Nephron (organoid): Measurements from ENCODE around the gene CAPN12.

ENCODE experiments used
- H3K27ac Mint-ChIP-seq, 3 experiments: 2 replicates each; pipeline ENCODE4 v1.8.0; 2020; ENCODE audit warnings: mixed read lengths in 3 of 3, mild to moderate bottlenecking in 2 of 3, moderate library complexity in 1 of 3
- H3K27me3 Mint-ChIP-seq: 2 replicates; pipeline ENCODE4 v1.8.0; 2021; ENCODE audit warnings: low read depth, mild to moderate bottlenecking, moderate library complexity, mixed read lengths
- H3K36me3 Mint-ChIP-seq: 2 replicates; pipeline ENCODE4 v1.8.0; 2020; ENCODE audit warnings: low read depth, mixed read lengths
- H3K4me1 Mint-ChIP-seq: 2 replicates; pipeline ENCODE4 v1.8.0; 2020; ENCODE audit warnings: mixed read lengths
- H3K4me3 Mint-ChIP-seq, 3 experiments: 2 replicates each; pipeline ENCODE4 v1.8.0; 2020; ENCODE audit warnings: mild to moderate bottlenecking in 3 of 3, mixed read lengths in 3 of 3, moderate library complexity in 2 of 3
- H3K9me3 Mint-ChIP-seq: 2 replicates; pipeline ENCODE4 v1.8.0; 2020; ENCODE audit warnings: mixed read lengths
- CTCF ChIP-seq, 3 experiments: fragments of 200-600 bp; sonication (generic); IDR thresholded peaks; one replicate each; pipeline ENCODE4 v1.5.0; 2021; ENCODE audit warnings: antibody characterized with exemption in 3 of 3; ENCODE audit not compliant: unreplicated experiment in 3 of 3

CAPN12 gene

DNA sequence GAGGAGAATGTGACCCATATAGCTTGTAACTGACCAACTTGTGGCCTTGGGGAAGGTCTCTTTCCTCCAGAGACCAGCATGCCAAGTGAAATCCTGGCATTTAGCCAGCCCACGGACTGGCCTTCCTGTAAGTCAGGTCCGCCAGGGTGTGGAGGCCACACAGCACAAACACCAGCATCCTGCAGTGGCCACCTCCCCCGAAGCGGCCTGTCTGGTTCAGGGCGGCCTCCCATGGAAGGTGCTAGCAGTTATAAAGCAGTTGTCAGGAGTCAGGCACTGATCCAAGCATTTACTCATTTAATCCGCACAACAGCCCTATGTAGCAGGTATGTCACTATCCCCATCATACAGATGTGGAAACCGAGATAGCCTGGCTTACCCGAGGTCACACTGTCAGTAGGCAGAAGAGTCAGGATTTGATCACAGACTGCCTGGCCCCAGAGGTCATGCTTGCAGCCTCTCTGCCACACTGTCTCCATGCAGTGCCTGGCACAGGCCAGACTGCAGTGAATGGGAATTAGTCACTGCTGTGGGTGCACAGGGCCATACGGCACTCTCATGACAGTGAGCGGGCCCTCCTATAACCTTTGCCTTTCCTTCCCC is 36.7 kb downstream of the CAPN12 start:
- no peak for TF ChIP-seq CTCF (IDR thresholded peaks at IDR 0.05; ENCODE audit: unreplicated experiment in 3 of 3)
- Mint-ChIP-seq H3K4me1 (peaks cover 5% of the 10 kb centered on the region), H3K36me3 (peaks cover 53% of the 10 kb centered on the region), H3K27me3 (peaks cover 4% of the 10 kb centered on the region), H3K4me3 (no peak overlapping the region), H3K27ac (no peak overlapping the region), H3K9me3 (no peaks in the 10 kb centered on the region)

DNA sequence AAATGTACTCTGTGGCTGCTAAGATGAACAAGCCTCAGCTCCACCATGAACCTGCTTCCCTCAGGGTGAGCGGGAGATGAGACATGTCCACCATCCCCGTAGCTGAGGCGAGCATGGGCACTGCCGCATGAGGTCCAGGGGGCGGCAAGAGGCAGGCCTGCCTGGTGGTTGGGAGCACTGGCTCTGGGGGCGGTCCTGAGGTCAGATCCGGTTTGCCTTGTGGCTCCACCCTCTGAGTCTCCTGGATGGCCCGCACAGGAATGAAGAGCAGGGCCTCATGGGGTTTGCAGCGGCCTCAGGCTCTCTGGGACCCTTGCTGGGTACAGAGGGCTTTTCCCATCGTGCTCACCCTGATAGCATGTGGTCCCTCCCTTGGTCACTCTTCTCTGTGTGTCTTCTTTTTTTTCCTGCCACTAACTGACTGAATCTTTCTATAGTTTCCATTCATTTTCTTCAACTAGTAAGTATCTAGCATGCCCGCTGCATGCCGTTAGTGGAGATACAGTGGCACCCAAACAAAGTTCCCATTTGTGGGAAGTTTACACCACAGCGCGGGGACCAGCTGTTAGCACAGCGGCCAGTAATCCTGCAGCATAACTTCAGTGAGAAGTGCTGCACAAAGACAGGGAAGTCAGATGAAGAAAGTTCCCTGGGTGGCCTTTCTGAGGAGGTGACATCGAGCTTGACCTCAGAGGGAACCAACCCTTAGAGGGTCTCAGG is 37.3 kb downstream of the CAPN12 start:
- Mint-ChIP-seq H3K4me3 (no peak overlapping the region), H3K36me3 (peaks cover 52% of the 10 kb centered on the region), H3K27ac (peak overlapping the region in 1 of 3 experiments; percentile 69), H3K9me3 (no peaks in the 10 kb centered on the region), H3K27me3 (peaks cover 4% of the 10 kb centered on the region), H3K4me1 (peaks cover 5% of the 10 kb centered on the region)
- TF ChIP-seq CTCF (IDR thresholded peaks at IDR 0.05; ENCODE audit: unreplicated experiment in 3 of 3) = no peak

DNA sequence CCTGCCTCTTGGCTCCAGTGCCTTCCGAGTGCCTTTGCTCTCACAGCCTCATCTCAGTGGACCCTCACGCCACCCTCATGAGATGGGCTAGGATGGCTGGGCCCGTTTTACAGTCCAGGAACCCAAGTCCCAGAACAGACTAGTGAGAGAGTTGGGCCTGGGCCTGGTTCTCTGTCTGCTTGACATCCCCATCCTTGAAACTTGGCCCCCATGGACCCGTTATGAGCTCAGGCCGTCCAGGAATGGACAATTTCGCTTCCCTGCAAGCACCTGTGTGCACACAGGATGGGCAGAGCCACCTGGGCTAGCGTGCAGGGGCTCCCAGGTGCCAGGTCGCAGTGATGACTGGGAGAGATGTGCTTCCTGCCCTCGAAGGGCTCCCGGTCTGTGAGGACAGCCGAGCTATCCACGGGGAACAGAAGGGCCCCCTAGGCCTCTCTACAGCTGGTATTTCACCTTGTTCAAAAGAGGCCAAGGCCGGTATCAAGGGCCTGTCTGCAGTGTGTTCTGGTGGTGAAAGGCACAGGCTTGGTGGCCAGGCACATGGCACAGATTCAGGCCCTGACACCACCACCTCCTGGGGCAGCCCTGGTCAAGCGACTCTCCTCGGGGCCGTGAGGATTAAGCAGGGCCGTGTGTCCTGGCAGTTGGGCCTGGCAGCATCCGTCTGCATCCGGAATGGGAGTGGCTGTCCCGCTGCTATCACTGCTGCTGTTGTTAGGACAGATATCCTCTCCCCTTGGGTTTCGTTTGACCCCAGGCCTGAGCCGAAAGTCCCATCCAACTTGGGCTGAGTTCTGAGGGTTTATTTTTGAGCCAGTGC is 38.9 kb downstream of the CAPN12 start:
- TF ChIP-seq CTCF (IDR thresholded peaks at IDR 0.05; ENCODE audit: unreplicated experiment in 3 of 3) = no peak
- peaks cover 7% of the 10 kb centered on the region for H3K4me1 Mint-ChIP-seq

DNA sequence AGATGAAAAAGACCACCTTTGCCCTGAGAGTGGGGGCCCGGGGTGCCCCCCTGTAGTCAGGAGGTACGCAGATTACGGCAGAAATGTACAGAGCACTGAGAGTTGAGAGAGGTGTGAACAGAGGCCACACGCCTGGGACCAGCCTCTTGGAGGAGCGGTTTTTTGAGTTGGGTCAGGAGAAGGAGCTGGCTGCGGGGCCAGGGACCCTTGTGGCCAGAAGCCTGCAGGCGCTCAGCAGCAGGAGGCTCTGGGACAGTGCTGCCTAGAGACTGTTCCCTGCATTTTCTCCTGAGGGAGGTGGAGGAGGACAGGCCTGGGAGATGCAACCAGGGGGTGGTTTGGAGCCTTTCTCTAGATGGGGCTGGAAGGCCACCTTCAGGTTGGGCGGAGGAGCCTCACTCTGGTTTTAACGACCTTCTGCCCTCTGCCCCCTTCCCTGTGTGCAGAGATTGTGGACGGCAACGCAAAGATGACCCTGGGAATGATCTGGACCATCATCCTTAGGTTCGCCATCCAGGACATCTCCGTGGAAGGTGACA is 39.7 kb downstream of the CAPN12 start:
- no peak overlapping the region for H3K27ac Mint-ChIP-seq
- H3K9me3 Mint-ChIP-seq = no peaks in the 10 kb centered on the region
- peaks cover 4% of the 10 kb centered on the region for H3K27me3 Mint-ChIP-seq
- peaks cover 12% of the 10 kb centered on the region for H3K4me1 Mint-ChIP-seq
- peaks cover 48% of the 10 kb centered on the region for H3K36me3 Mint-ChIP-seq
- H3K4me3 Mint-ChIP-seq = no peak overlapping the region
- TF ChIP-seq CTCF (IDR thresholded peaks at IDR 0.05; ENCODE audit: unreplicated experiment in 3 of 3) = no peak

More for the DNA sequence above, 38.9 kb downstream of the CAPN12 start:
- peaks cover 4% of the 10 kb centered on the region for H3K27me3 Mint-ChIP-seq
- H3K4me3 Mint-ChIP-seq = no peak overlapping the region
- no peaks in the 10 kb centered on the region for H3K9me3 Mint-ChIP-seq
- no peak overlapping the region for H3K27ac Mint-ChIP-seq
- peaks cover 50% of the 10 kb centered on the region for H3K36me3 Mint-ChIP-seq

DNA sequence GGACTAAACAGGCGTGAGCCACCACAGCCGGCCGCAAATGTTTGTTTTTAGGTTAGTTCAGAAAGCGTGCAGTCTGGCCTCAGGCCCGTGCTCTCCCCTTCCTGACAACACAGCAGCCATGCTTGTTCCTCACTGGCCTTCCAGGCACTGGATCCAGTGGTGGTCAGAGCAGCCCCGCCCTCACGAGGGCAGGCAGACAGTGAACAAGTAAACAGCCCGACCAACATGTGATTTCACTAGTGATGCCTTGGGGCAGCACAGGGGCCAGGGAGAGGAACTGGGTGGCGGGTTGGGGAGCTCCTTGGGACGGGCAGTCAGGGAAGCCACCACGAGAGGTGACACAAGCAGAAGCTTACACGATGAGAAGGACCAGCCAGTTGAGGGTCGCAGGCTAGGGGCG is 40.8 kb downstream of the CAPN12 start:
- H3K4me1 Mint-ChIP-seq = peaks cover 23% of the 10 kb centered on the region
- H3K27ac Mint-ChIP-seq = no peak overlapping the region
- no peak for TF ChIP-seq CTCF (IDR thresholded peaks at IDR 0.05; ENCODE audit: unreplicated experiment in 3 of 3)
- no peak overlapping the region for H3K4me3 Mint-ChIP-seq
- no peaks in the 10 kb centered on the region for H3K9me3 Mint-ChIP-seq
- peaks cover 4% of the 10 kb centered on the region for H3K27me3 Mint-ChIP-seq
- H3K36me3 Mint-ChIP-seq = peaks cover 42% of the 10 kb centered on the region
